Measurements from ENCODE around the gene CFB.

The CFB gene

GRCh38 chr6:31948306-31948705 is 2.4 kb downstream of the CFB start:
- no peak for DNase-seq (ENCODE audit: low read depth in 1 of 2, low spot score in 1 of 2)

GRCh38 chr6:31948753-31949413 is 3.0 kb downstream of the CFB start:
- DNase-seq (ENCODE audit: low read depth in 1 of 2, low spot score in 1 of 2) = no peak

GRCh38 chr6:31949926-31950548 is 4.1 kb downstream of the CFB start:
- DNase-seq (ENCODE audit: low read depth in 1 of 2, low spot score in 1 of 2) = no peak

GRCh38 chr6:31952140-31952805 is 6.4 kb downstream of the CFB start:
- no peak for DNase-seq (ENCODE audit: low read depth in 1 of 2, low spot score in 1 of 2)

- DNase-seq (ENCODE audit: low read depth in 1 of 2, low spot score in 1 of 2) = no peak
These were observed 7.0 kb downstream of the CFB start for GRCh38 chr6:31952890-31953289.

GRCh38 chr6:31954511-31954910 is 8.6 kb downstream of the CFB start:
- no peak for DNase-seq (ENCODE audit: low read depth in 1 of 2, low spot score in 1 of 2)

- no peak for DNase-seq (ENCODE audit: low read depth in 1 of 2, low spot score in 1 of 2)
These were observed 10.9 kb downstream of the CFB start for GRCh38 chr6:31956796-31957195.

GRCh38 chr6:31958412-31958740 is 12.5 kb downstream of the CFB start:
- no peak for DNase-seq (ENCODE audit: low read depth in 1 of 2, low spot score in 1 of 2)

GRCh38 chr6:31958741-31959739 is 13.1 kb downstream of the CFB start, which contains the start of the genes NELFE and SKIC2:
Gene NELFE (minus strand): TSS chr6:31958971. CDS start chr6:31958446, 525 bp downstream.
Gene SKIC2 (plus strand): TSS chr6:31959175. CDS start chr6:31959193, 18 bp downstream.
- DNase-seq (ENCODE audit: low read depth in 1 of 2, low spot score in 1 of 2) = peak; percentile 95 to 98

GRCh38 chr6:31961616-31962015 is 15.7 kb downstream of the CFB start:
- DNase-seq (ENCODE audit: low read depth in 1 of 2, low spot score in 1 of 2) = no peak

GRCh38 chr6:31963921-31964320 is 18.0 kb downstream of the CFB start:
- DNase-seq (ENCODE audit: low read depth in 1 of 2, low spot score in 1 of 2) = no peak

GRCh38 chr6:31965700-31966099 is 19.8 kb downstream of the CFB start:
- DNase-seq (ENCODE audit: low read depth in 1 of 2, low spot score in 1 of 2) = no peak

GRCh38 chr6:31966506-31966905 is 20.6 kb downstream of the CFB start:
- no peak for DNase-seq (ENCODE audit: low read depth in 1 of 2, low spot score in 1 of 2)

GRCh38 chr6:31966997-31967925 is 21.4 kb downstream of the CFB start:
- DNase-seq (ENCODE audit: low read depth in 1 of 2, low spot score in 1 of 2) = no peak

GRCh38 chr6:31967926-31968320 is 22.0 kb downstream of the CFB start:
- DNase-seq (ENCODE audit: low read depth in 1 of 2, low spot score in 1 of 2) = no peak

GRCh38 chr6:31968326-31968725 is 22.4 kb downstream of the CFB start:
- no peak for DNase-seq (ENCODE audit: low read depth in 1 of 2, low spot score in 1 of 2)

- no peak for DNase-seq (ENCODE audit: low read depth in 1 of 2, low spot score in 1 of 2)
These were observed 23.2 kb downstream of the CFB start for GRCh38 chr6:31968791-31969711.

- no peak for DNase-seq (ENCODE audit: low read depth in 1 of 2, low spot score in 1 of 2)
These were observed 24.1 kb downstream of the CFB start for GRCh38 chr6:31969712-31970603.

Measured in activated CD4-positive, alpha-beta T cell treated with anti-CD3 and anti-CD28 coated beads, Interleukin-2, amount 50 U/mL, for 24 hours (primary cell).